ENCODE data around the gene RAD18. TPM values are rescaled to one million over a fixed set of nuclear protein-coding genes. Genes with fewer than 3 reads are reported as not detected.

RAD18 gene
- total RNA-seq, 1 experiment from 2014 or later = 13.8 TPM

DNA sequence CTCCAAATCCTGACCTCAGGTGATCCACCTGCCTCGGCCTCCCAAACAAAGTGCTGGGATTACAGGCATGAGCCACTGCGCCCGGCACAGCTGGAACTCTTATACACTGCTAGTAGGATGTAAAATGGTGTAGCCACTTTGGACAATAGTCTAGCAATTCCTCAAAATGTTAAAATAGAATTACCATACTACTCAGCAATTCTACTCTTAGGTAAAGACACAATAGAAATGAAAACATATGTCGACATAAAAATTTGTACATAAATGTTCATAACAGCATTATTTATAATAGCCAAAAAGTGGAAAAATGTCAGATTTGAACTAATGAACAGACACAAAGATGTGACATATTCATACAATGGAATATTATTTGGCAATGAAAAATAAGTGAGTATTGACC, 33.4 kb downstream of the RAD18 start:
- no peak for DNase-seq (ENCODE audit: low read depth, low spot score)
- Histone ChIP-seq H3K4me1 (ENCODE audit: control insufficient read depth, insufficient read depth, low read length) (peaks cover 3% of the 10 kb centered on the region; the same call in 1 of the 2 replicates), H3K27me3 (ENCODE audit: control insufficient read depth, insufficient read depth, low read length) (no peaks in the 10 kb centered on the region), H3K36me3 (ENCODE audit: control insufficient read depth, insufficient read depth, low read length) (no peaks in the 10 kb centered on the region), H3K9me3 (ENCODE audit: control insufficient read depth, insufficient read depth, low read depth, low read length) (no peaks in the 10 kb centered on the region), H3K4me3 (ENCODE audit: low read depth in 2 of 2, low read length in 2 of 2) (no peak overlapping the region), H3K27ac (ENCODE audit: low read length) (no peak overlapping the region)
- no peak for ATAC-seq
- in situ Hi-C loops (cut with HindIII; ENCODE audit: low pct_unique_long_range_greater_than_20kb, low sequenced_read_pairs) (no loop called here), intact Hi-C loops (cut with micrococcal nuclease; ENCODE audit: unreplicated experiment) (no loop called here)
- CTCF ChIA-PET = no interaction called here
- POLR2A ChIA-PET = no interaction called here
- no TSS peak for BruUV-seq (replicated peaks)
- TF ChIP-seq, protein P1, sequence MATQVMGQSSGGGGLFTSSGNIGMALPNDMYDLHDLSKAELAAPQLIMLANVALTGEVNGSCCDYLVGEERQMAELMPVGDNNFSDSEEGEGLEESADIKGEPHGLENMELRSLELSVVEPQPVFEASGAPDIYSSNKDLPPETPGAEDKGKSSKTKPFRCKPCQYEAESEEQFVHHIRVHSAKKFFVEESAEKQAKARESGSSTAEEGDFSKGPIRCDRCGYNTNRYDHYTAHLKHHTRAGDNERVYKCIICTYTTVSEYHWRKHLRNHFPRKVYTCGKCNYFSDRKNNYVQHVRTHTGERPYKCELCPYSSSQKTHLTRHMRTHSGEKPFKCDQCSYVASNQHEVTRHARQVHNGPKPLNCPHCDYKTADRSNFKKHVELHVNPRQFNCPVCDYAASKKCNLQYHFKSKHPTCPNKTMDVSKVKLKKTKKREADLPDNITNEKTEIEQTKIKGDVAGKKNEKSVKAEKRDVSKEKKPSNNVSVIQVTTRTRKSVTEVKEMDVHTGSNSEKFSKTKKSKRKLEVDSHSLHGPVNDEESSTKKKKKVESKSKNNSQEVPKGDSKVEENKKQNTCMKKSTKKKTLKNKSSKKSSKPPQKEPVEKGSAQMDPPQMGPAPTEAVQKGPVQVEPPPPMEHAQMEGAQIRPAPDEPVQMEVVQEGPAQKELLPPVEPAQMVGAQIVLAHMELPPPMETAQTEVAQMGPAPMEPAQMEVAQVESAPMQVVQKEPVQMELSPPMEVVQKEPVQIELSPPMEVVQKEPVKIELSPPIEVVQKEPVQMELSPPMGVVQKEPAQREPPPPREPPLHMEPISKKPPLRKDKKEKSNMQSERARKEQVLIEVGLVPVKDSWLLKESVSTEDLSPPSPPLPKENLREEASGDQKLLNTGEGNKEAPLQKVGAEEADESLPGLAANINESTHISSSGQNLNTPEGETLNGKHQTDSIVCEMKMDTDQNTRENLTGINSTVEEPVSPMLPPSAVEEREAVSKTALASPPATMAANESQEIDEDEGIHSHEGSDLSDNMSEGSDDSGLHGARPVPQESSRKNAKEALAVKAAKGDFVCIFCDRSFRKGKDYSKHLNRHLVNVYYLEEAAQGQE (IDR thresholded peaks at IDR 0.05; ENCODE audit: insufficient read depth in 1 of 2, low read depth in 2 of 2, low read length in 1 of 2) = no peak
- TF ChIP-seq, protein P2, sequence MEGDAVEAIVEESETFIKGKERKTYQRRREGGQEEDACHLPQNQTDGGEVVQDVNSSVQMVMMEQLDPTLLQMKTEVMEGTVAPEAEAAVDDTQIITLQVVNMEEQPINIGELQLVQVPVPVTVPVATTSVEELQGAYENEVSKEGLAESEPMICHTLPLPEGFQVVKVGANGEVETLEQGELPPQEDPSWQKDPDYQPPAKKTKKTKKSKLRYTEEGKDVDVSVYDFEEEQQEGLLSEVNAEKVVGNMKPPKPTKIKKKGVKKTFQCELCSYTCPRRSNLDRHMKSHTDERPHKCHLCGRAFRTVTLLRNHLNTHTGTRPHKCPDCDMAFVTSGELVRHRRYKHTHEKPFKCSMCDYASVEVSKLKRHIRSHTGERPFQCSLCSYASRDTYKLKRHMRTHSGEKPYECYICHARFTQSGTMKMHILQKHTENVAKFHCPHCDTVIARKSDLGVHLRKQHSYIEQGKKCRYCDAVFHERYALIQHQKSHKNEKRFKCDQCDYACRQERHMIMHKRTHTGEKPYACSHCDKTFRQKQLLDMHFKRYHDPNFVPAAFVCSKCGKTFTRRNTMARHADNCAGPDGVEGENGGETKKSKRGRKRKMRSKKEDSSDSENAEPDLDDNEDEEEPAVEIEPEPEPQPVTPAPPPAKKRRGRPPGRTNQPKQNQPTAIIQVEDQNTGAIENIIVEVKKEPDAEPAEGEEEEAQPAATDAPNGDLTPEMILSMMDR (IDR thresholded peaks at IDR 0.05) = no peak
- TF ChIP-seq SIN3A (IDR thresholded peaks at IDR 0.05; ENCODE audit: borderline replicate concordance, insufficient read depth, low read depth, low read length) (no peak), POLR2AphosphoS5 (IDR thresholded peaks at IDR 0.05; ENCODE audit: low read depth, low read length) (no peak), TCF7L2 (IDR thresholded peaks at IDR 0.05; ENCODE audit: low read depth, low read length) (no peak)

DNA sequence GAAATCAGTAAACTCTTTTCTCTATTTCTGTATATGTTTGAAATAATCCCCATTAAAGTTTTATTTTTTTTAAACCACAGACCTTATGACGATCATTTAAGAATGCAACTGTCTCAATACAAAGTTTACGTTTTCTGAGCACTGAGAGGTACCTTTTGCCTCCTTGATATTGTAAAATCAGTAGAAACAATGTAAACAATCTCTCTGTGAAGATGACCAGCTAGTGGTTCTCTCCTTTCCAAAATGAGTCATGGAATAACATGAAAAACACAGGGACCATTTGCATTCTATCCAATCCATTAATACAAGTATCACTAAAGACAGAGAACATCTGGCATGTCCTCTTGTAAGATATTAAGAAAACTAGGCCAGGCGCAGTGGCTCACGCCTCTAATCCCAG, 48.8 kb downstream of the RAD18 start:
- BruUV-seq (replicated peaks) = no TSS peak
- no peak overlapping the region for H3K27ac ChIP-seq (ENCODE audit: low read length)
- in situ Hi-C loops (cut with HindIII; ENCODE audit: low pct_unique_long_range_greater_than_20kb, low sequenced_read_pairs) = no loop called here
- CTCF ChIA-PET = no interaction called here
- no peak overlapping the region for H3K4me3 ChIP-seq (ENCODE audit: low read depth in 2 of 2, low read length in 2 of 2)
- H3K27me3 ChIP-seq (ENCODE audit: control insufficient read depth, insufficient read depth, low read length) = no peaks in the 10 kb centered on the region
- DNase-seq (ENCODE audit: low read depth, low spot score) = no peak
- no peaks in the 10 kb centered on the region; the same call in 1 of the 2 replicates for H3K36me3 ChIP-seq (ENCODE audit: control insufficient read depth, insufficient read depth, low read length)
- POLR2A ChIA-PET = no interaction called here
- H3K4me1 ChIP-seq (ENCODE audit: control insufficient read depth, insufficient read depth, low read length) = no peaks in the 10 kb centered on the region
- no peak for ATAC-seq
- no peaks in the 10 kb centered on the region for H3K9me3 ChIP-seq (ENCODE audit: control insufficient read depth, insufficient read depth, low read depth, low read length)
- intact Hi-C loops (cut with micrococcal nuclease; ENCODE audit: unreplicated experiment) = no loop called here
- no peak for TF ChIP-seq TCF7L2 (IDR thresholded peaks at IDR 0.05; ENCODE audit: low read depth, low read length)
- no peak for TF ChIP-seq POLR2AphosphoS5 (IDR thresholded peaks at IDR 0.05; ENCODE audit: low read depth, low read length)
- TF ChIP-seq, protein P2 (IDR thresholded peaks at IDR 0.05) = no peak
- TF ChIP-seq SIN3A (IDR thresholded peaks at IDR 0.05; ENCODE audit: borderline replicate concordance, insufficient read depth, low read depth, low read length) = no peak
- TF ChIP-seq, protein P1 (IDR thresholded peaks at IDR 0.05; ENCODE audit: insufficient read depth in 1 of 2, low read depth in 2 of 2, low read length in 1 of 2) = no peak

All from Panc1 (cell line).